HG03457 (cell line): ENCODE results near the gene FMN1.
"Not testable (repeated sequence)": the region's sequence is repeated elsewhere in the genome, so short reads cannot be mapped to it uniquely, and the experiment has no call there.

Experiments used
- ATAC-seq: cut with Tn5 transposase; IDR thresholded peaks from one replicate; pipeline ENCODE4 v1.9.1; 2021; ENCODE audit warnings: moderate number of reproducible peaks; ENCODE audit not compliant: unreplicated experiment

Gene FMN1

DNA sequence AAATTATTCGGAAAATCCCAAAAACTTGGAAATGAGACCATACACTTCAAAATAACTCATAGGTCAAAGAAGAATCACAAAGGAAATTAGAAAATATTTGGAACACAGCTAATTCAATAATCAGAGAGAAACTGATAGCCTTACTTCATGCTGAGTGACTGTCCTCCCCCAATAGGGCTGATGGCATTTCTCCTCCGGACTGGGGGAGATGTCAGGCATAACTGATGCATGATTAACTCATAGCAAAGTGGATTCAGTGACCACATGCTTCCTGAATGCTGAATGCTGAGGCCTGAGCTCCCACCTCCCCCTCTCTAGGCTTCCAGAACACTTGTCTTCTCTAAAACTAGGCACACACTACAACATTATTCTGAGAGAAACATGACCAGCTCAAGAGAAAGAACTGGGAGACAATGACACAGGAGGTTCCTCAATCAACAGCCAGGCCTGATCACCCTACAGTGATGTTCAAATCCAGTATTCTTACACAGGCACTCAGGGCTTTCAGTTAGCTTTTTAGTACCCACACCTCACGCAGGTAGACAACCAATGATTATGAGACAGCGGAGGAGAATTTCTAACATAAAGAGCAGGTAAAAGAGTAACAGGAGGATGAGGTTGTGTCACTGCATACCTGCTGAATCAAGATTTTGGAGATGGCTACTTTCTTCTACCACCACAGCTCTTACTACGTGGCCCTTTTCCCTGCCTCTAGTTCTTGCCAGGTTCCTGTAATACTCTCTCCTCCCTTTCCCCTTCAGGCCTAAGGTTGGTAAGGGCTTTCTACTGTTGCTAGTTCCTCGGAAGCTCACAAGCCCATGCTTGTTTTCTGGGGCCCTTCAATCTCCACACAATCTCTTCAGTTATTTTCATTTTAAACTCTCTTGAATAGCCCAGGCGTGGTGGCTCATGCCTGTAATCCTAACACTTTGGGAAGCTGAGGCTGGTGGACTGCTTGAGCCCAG is 96.1 kb downstream of the FMN1 start:
- ATAC-seq = no peak

DNA sequence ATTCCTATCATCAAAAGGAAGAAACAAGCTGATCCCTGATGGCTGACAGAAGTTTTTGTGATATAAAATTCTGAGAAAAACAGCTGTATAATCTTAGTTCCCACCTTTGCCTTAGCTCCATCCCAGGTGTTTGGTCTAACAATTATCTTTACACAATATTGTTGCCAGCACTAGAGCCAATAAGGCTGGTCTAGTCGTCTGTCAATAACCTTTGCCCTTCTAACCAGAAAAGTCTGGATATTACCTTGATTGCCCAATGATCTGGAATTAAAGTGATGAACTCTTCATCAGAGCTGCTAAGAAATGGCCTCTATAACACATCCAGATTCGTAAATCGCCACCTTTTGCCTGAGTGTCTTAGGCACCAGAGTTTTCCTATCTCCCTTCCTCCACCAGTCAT is 98.4 kb downstream of the FMN1 start:
- no peak for ATAC-seq

DNA sequence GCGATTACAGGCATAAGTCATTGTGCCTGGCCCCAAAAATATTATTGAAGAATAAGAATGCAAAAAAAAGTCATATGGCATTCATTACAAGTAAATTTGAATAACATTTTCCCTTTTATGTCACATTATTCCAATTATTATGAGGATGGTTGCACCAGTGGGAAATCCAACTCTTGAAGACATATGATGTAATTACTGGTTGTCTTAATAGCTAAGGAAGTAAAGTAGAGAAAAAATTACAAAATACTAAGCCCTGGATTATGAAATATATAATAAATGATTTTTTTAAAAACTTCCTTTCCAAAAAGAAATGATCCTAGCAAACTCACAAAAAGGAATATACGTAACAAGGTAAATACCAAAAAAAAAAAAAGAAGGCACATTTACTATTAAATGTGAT is 98.9 kb downstream of the FMN1 start:
- ATAC-seq = no peak

DNA sequence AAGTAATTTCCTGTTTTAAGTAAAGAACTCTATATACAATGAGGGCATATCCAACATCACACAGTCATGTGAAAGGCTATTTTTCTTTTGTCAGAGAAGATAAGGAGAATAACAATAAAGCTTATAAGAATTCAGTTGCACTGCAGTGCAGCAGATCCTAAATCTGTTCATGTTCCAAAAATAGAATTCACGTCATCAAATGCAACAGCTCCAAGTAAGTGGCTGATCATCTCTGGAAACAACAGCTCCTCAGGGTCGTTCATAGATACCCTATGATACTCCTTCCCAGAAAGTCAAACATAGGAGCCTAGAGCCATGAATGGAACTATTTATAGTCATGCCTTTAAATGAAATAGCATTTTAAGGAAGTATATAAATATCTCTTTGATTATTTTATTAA is 100.2 kb downstream of the FMN1 start:
- ATAC-seq = no peak

DNA sequence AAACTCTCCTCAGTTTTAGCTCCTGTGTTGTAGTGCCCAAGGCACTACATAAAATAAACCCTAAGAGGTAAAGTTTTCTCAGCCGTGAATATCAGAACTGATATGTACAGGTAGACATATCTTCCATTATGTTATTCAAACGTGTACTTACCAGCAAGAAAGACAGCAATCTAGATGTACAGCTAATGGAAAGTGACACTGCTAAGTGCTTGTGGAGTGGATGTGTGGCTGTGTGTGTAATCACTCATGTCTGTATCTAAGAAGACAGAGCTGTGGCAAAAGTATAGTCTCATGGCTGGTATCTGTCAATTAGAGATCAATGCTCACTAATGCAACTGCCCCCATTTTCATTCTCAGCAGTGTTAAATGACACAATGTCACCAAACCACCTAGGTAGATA is 101.3 kb downstream of the FMN1 start:
- ATAC-seq = no peak

DNA sequence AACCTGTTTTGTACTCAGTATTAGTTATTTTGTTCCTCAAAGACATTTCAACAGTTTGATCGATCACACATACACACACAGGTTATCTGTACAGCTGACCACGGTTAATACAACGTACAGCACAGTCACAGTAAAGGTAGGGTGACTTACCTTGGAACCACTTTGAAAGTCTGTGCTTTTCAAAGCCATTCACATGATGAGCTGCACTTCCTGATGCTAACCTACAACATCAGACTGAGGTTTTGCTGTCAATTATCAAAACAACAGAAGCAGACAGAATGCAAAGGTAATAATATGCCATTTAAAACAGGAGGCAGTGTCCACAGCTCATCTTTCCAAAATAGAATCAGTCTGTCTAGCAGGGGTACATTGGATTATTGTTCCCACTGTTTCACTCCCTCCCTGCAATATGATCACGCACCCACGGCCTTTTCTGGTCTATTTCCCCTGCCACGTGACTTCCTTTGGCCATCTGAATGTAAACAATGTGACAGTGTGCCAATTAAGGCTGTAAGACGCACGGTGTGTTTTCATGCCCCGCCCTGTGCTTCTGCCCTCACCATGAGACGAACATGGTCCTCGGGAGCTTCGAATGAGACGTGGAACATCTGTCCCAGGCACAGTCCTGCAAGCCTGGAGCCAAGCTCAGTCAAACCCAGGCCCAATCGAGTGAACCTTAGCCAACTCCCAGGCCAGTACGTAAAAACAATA is 102.4 kb downstream of the FMN1 start:
- no peak for ATAC-seq

DNA sequence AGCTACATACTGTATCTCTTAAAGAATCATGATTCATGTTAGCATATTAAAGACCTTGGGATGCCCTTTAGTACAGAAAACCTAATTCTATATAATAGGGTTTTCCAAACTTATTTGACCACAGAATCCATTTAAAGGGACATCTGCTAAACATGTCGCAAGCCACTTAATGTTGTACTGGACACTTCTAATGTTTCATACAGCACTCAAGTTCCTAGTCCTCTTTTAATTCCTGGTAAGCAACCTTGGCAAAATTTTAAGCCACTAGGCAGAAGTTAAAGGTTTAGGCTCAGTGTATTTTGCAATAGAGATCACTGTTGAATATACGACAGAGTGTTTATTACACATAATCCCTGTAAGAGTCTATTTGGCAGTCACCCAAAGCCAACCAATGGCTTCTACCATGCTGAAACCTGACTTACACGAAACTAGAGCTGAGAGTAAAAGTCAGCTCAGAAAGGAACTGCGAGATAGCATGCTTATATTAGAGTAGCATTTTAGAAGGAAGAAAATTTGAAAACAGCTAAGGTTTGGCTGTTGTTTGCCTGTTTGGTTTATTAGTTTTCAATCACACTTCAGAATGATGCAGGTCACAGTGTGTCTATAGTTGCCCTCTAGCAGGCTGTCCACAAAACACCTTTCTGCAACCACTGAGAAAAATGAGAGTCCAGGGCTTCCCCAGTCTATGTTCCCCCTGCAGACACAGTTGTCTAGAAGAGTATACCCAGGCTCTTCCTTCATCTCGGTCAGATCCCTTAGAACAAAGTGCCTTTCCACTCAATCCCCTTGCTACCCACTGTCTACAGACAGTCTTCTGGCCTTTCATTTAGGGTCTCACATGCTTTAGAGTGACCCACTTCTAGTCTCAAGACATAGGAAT is 104.4 kb downstream of the FMN1 start:
- ATAC-seq = no peak

DNA sequence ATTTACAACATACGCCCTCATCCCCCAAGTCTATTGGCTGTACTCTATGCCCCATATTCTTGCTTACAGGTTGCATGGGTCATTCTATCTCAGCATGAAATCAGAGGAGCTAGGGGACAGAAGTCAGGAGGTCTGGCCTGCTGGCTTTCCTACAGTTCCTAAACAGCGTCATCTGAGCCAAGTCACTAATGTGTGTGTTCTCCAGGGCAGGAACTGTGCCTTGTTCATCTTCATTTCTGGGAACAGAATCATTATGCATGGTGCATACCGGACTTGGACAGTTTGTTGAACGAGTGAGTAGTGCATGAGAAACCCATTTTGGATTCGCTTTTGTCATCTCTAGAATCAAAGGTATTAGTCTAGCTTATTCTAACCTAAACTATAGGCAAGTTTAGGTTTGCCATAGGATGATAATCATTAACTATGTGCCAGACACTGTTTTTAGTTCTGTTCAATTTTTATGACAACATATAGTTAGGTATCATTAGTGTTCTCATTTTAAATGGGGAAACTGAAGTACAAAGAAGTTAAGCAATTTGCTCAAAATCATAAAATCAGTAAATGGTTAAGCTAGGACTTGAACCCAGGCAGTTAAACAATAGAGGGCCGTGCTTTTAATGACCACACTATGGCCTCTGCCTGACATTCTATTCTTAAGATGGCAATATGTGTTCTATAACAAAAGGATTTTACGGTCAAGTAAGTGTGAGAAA is 105.2 kb downstream of the FMN1 start:
- ATAC-seq = no peak

DNA sequence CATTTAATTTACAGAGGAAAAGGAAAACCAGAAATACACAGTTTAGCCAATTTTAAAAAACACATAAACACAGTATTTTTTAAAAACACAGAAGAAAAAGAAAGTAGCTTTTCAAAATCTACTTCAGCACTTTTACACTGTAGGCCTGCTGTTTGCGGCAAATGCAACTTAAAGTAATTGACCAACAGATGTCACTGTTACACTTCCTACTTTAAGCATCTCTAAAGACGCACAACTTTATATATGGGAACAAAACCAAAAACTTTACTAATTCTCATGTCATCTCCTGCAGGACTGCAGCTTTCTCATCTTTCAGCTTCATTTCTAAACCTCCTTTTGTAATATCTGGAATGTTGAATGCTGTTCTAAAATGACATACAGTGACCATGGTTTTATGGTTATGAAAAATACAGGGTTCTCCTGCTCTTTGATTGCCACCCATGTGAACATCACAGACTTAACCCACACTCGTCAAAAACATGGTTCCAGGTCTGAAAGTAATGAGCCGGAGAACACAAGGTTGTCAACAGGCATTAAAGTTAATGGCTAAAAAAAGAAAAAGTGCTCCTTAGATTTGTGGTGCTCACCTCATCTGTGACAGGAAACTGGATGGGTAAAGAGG is 107.9 kb downstream of the FMN1 start:
- ATAC-seq = no peak

DNA sequence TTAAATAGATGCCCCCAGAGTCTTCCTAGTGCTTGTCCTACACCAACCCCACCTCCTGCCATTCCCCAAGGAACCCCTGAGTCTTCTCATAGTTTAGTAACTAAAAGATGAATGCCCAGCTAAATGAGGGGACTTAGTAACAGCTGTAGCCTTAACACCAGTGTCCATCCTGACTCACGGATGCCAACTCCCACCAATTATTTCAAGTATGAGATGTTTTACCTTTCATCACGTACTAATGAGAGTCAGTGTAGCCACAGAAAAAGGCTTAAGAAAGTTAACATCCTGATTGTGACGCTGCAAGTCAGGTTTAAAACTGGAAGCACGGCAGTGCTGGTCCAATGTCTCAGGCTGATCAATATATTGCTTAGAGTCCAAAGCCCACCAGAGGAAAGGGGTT is 109.9 kb downstream of the FMN1 start:
- no peak for ATAC-seq

DNA sequence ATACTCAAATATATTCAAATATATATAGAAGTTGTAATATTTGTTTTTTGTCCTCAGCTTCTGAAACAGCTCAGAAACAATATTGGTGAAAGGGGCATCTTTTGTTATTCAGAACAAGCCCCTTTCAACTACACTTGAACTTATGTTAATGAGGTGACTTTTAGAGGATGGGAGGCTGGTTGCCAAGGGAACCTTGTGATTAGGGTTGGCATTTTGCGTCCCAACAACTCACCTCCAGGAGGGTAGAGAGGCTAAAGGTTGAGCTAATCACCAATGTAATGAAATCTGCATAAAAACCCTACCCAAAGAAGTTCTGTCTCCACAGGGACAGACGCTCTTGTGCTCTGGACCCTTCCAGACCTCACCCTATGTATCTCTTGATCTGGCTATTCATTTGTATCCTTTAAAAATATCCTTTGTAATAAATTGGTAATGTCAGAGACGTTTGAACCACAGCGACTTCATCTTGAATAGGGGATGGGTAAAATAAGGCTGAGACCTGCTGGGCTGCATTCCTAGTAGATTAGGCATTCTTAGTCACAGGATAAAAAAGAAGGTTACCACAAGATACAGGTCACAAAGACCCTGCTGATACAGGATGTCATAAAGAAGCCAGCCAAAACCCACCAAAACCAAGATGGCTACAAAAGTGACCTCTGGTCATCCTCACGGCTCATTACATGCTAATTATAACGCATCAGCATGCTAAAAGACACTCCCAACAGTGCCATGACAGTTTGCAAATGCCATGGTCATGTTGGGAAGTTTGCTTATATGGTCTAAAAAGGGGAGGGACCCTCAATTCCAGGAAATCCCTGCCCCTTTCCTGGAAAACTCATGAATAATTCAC is 111.1 kb downstream of the FMN1 start:
- no peak for ATAC-seq

DNA sequence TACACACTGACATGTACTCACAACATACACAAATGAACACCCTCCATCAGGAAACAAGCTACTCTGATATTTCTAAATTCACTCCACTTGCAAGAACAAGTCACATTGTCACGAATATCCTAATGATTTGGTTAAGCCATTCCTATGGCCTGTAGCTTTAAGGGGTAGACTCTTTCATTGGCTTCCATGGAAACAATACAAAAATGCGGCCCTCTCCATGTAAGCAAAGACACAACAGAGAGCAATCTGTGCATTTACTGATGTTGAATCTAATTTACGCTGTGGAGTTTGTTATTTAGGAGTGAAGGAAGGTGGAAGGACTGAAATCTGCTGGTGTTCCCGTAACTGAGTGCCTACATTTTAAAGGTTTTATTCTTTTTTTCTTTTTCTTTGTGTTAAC is 114.5 kb downstream of the FMN1 start:
- no peak for ATAC-seq

DNA sequence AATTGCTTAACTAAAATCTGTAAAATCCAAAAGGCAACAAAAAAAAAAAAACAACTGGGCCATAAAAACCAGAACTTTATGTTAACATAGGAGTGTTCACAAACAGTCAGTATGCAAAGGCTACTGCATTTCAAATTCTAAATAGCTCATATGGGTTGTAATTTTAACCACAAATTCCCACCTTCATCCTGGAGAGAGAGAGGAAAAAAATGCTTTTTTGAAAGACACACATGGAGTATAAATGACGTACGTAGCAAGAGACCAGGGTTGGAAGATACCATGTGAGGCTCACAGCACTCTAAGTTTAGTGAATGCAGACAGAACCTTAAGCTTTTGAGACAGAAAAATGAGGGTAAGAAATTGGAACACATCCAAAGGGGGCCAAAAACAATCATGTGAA is 115.9 kb downstream of the FMN1 start:
- ATAC-seq = no peak

DNA sequence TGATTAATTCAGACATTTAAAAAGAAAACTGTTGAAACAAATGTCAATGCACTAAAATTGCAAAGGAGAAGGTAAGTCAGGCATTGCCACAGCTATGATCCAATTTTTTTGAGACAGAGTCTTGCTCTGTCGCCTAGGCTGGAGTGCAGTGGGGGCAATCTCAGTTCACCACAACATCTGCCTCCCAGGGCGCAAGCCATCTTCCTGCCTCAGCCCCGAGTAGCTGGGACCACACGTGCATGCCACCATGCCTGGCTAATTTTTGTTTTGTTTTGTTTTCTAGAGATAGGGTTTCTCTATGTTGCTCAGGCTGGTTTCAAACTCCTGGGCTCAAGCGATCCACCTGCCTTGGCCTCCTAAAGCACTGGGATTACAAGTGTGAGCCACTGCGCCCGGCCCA is 117.6 kb downstream of the FMN1 start:
- no peak for ATAC-seq

DNA sequence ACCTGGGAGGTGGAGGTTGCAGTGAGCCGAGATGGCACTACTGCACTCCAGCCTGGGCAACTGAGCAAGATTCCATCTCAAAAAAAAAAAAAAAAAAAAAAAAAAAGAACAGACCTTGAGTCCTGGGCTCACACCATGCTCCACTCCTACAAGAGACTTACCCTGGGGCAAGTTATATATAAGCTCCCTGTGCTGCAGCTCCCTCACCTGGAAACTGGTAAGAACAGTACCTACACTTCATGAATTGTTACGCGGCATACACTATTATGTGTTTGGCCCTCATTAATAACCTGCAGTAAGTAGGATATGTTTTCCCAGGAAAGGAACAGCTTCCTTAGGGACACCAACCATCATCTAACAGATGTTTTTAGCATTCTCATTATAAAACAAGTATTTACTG is 119.6 kb downstream of the FMN1 start:
- ATAC-seq = no peak

DNA sequence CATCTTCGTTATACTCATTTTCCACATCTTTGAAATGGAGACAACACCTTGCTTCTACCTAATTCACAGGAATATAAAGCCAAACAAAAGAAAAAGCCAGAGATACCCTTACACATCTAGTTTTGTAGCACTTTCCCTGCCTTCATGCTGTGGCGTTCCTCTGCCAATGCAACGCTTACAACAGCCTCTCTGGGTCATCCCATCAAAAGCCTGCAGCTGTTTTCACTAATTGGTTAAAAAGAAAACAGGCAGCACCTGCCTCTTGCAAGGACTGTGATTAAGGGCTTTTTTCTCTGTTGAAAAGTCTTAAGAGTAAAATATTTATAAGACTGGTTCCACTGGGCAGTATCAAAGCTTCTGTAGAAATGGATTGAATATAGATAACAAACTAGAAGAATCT is 120.3 kb downstream of the FMN1 start:
- no peak for ATAC-seq

DNA sequence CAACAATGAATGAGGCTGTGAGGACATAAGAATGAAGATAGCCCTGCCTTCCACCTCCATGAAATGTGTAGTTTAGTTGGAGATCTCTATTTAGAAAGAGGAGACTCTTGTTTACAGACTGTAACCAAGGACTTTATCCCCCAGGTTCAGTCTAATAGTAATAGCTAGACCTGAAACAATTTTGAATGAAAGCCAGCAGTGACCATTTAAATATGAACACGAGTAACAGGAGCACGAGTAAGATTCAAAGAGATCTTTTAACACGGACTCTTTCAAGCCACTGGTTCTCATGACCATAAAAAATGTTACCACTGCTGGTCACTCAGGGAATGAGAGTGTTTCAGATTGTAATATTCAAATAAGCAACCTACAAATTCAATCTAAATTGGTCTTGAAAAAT is 123.1 kb downstream of the FMN1 start:
- no peak for ATAC-seq

DNA sequence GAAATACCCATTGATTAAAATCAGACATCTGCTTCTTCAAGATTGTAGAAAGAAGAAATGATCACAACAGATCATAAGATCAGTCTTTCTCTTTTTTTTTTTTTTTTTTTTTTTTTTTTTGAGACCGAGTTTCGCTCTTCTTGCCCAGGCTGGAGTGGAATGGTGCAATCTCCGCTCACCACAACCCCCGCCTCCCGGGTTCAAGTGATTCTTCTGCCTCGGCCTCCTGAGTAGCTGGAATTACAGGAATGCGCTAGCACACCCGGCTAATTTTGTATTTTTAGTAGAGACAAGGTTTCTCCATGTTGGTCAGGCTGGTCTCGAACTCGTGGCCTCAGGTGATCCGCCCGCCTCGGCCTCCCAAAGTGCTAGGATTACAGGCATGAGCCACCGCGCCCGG is 124.6 kb downstream of the FMN1 start:
- not testable (repeated sequence) for ATAC-seq

DNA sequence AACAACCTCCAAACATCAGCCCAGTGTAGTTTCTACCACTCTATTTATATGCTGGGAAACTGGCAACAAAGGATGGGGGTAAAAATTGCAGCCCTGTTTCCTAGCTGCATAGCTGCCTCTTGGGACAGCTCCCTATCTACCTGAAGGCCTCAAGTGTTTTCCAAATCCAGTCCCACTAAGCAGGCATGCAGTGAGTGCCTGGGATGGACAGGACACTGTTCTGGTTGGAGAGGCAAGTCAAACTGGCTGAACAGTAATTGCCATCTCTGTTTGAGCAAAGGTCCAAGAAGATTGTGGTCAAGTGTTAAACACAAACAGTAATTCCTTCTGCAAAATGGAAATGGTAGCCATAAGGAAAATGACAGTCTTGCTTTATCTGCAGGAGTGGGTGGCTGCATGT is 125.4 kb downstream of the FMN1 start:
- ATAC-seq = no peak
